Fibroblast of pulmonary artery (primary cell): Measurements from ENCODE around the gene PDE4D.

Experiments
- DNase-seq: peaks from one replicate; pipeline ENCODE4 v3.0.0-alpha.2; 2010; ENCODE audit warnings: low read depth
- H3K4me3 ChIP-seq: replicated peaks from 2 replicates; pipeline ENCODE4 v1.5.1; 2011; ENCODE audit warnings: low read depth, mild to moderate bottlenecking, control low read depth, low read length, moderate library complexity
- TF ChIP-seq, protein P1 (sequence below): IDR thresholded peaks from 2 replicates; pipeline ENCODE4 v1.5.1; 2011; ENCODE audit warnings: mild to moderate bottlenecking, control low read depth, low read length, inconsistent platforms; ENCODE audit errors: missing control alignments

PDE4D gene

DNA sequence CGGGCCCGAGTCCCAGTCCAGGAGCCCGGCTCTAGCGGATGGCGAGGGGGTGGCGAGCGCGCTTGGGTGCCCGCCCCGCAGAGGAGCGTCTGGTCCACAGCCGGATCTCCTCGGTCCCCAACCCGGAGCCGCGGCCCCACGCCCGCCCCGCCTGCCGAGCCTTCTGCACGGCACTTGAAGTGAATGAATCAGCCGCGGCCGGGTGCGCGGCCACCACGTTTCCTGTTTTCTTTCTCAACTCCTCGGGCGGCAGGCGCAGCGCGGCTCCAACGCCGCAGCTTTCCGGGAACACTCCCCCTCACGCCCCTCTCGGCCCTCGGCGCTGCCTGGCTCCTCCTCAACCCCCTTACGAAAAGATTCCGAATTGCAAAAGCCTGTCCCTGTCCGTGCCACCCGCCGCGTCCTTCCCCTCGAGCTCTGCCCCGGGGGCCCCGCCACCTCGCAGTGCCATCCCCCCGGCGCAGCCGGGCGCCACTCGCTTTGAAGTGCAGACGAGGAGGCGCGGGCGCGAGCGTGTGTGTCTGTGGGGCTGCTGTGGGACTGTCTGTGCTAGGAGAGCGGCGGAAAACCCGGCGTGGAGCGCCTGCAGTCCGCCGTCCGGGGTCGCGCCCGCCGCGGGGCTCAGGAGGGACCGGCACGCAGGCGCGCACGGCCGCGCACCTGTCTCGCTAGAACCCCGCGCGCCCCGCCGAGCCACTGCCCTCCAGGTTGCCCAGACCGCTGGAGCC is 854.1 kb downstream of the PDE4D start:
- peak; percentile 88 for DNase-seq
- peak overlapping the region; percentile 61 for H3K4me3 ChIP-seq
- TF ChIP-seq, protein P1, sequence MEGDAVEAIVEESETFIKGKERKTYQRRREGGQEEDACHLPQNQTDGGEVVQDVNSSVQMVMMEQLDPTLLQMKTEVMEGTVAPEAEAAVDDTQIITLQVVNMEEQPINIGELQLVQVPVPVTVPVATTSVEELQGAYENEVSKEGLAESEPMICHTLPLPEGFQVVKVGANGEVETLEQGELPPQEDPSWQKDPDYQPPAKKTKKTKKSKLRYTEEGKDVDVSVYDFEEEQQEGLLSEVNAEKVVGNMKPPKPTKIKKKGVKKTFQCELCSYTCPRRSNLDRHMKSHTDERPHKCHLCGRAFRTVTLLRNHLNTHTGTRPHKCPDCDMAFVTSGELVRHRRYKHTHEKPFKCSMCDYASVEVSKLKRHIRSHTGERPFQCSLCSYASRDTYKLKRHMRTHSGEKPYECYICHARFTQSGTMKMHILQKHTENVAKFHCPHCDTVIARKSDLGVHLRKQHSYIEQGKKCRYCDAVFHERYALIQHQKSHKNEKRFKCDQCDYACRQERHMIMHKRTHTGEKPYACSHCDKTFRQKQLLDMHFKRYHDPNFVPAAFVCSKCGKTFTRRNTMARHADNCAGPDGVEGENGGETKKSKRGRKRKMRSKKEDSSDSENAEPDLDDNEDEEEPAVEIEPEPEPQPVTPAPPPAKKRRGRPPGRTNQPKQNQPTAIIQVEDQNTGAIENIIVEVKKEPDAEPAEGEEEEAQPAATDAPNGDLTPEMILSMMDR = no peak

DNA sequence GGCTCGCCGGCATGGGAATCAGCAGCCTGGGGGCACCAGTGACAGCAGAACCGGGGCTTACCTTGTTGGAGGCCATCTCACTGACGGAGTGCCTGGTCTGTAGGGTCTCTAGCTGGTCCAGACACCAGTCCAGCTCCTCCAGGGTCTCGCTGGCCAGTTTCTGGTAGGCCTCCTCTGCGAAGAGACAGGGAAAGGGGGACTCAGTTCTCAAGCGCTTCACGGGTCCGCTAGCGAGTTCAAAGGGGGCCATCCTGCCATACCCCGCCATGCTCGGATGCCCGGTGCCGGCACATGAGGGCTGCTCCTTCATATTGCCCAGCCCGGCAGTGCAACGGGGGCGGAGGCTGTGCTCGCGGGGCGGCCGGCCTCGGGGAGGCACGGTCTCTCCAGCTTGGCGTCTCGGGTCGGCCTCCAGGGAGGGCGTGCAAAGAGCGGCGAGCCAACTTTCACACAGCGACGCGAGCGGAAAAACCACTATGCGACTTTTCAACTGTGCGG is 854.7 kb downstream of the PDE4D start:
- TF ChIP-seq, protein P1 = no peak
- DNase-seq = no peak
- peak overlapping the region; percentile 61 for H3K4me3 ChIP-seq

DNA sequence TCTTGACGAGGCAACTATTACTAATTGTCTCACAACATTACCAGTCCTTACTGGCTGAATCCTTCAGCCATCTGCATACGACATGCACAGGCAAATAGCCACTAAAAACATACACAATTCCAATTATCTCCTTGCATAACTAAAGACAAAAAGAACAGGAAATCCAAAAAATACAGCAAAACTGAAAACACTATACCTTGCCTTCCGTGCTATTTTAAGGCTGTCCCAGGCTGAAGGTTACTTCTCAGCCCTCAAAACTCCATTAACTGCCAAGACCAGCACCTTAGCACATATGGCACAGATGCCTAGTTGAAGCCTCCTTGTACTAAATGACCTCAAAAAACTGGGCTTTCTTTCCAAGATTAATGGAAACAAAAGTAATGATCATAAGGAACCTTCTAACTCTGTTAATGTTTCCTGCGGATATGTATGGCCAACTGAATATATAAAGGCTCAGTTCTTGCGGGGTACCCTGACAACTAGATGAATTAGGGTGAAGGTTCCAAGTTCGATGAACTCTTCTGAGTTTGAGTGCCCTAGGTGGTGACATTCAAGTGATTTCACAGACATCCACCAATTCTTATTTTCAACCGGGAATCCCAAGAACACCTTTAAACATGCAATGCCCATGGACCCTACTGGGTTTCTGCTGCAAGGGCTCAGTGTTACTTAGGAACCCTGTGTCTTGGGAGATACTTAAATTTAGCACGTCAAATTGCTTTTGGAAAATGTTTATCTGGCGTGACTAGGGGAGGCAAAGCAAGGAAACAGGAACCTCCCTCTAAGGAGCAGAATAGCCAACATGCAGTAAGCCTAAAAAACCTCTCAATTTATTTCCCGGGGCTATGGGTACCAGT is 855.4 kb downstream of the PDE4D start:
- DNase-seq = no peak
- H3K4me3 ChIP-seq = peak overlapping the region; percentile 61
- TF ChIP-seq, protein P1 = no peak

DNA sequence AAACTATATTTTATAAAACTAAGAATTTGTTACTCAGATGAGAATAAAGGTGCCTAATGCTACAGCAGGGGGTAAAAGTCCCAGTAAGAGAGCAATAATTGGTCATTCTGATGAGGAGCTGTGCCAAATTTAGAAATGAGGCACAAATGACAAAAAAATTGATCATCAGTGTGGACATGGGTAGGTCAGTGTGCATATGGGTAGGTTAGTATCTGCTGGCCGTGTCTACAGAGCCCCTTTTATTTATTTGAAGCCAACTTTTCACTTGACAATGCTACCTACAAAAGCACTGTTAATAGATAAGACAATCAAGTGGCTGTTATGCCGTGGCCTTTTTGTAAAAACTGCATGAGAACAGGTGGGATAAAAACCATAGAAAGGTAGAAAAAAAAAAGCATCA is 856.1 kb downstream of the PDE4D start:
- no peak for DNase-seq
- peak overlapping the region; percentile 61 for H3K4me3 ChIP-seq
- TF ChIP-seq, protein P1 = no peak

DNA sequence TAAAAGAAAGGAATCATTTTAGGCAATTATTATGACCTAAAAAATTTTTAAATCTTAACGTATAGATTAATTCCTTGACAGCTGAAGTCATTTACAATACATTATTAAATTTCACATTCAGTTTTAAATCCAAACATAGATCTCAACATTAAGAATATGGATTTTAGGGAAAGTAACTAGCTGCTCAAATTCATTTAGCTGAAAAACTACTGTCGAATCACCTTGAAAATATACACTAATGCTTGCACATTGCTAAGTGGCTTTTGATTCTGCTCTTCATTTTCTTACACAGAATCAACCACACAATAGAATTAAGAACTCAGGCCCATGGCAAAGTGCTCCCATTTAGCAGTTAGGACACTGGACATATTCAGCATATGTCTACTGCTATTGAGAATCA is 856.5 kb downstream of the PDE4D start:
- TF ChIP-seq, protein P1 = no peak
- DNase-seq = no peak
- H3K4me3 ChIP-seq = peak overlapping the region; percentile 61

DNA sequence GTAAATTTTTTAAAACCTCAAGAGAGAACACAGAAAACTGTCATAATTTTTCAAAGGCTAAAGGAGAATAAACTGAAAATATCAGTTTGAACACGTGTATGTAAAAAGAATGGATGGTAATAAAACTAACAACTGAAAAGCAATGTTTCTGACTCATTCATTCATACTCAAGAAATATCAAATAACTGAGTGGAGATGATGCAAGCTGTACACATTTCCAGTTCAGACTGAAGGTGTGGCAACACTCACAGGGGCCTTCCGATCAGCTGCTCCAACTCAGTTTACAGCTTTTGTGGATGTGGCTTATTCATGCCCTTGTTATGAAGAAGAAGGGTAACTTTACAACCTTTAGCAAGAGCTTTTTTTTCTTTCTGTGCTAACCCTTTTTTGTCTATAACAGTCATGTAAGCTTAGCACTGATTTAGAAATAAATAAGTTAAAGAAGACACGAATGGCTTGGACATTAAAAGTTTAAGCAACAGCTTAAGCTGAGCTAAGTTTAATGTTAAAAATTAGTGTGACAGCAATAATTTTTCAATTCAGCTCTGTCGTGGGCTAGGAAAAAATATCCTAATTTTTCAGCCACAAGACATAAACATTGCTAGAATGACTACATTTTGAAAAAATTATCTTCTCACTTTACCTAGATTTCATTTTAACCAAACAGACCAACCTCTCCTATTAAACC is 857.1 kb downstream of the PDE4D start:
- H3K4me3 ChIP-seq = peak overlapping the region; percentile 61
- DNase-seq = peak; percentile 96
- TF ChIP-seq, protein P1 = no peak
